ENCODE data around the gene ERC2.

ERC2 gene

DNA sequence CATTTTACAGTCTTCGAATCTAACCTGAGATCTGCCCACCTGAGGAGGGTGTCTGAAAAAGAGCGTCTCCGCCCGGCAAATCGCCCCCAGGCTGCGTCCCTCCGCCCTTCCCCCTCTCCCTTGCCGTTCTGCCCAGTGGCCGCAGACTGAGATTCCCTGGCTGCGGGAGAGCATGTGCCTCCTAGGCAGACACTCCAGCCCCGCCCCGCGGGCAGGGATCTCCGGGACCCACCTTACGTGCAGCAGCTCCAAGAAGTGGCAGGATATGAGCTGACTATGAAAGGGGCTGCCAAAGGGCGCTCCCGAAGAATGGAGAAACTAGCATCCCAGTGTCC lies 978.5 kb downstream of the ERC2 start:
- H3K9me3 Mint-ChIP-seq = no peaks in the 10 kb centered on the region
- H3K27me3 Mint-ChIP-seq (ENCODE audit: low read depth) = peaks cover 40% of the 10 kb centered on the region
- peaks cover 27% of the 10 kb centered on the region for H3K4me1 Mint-ChIP-seq
- H3K27ac Mint-ChIP-seq = peak overlapping the region; percentile 94 to 98 (median 96)
- peak overlapping the region; percentile 93 to 94 (median 93) for H3K4me3 Mint-ChIP-seq
- TF ChIP-seq CTCF (IDR thresholded peaks at IDR 0.05; ENCODE audit: unreplicated experiment in 3 of 3) = no peak
- no peaks in the 10 kb centered on the region for H3K36me3 Mint-ChIP-seq (ENCODE audit: low read depth)

DNA sequence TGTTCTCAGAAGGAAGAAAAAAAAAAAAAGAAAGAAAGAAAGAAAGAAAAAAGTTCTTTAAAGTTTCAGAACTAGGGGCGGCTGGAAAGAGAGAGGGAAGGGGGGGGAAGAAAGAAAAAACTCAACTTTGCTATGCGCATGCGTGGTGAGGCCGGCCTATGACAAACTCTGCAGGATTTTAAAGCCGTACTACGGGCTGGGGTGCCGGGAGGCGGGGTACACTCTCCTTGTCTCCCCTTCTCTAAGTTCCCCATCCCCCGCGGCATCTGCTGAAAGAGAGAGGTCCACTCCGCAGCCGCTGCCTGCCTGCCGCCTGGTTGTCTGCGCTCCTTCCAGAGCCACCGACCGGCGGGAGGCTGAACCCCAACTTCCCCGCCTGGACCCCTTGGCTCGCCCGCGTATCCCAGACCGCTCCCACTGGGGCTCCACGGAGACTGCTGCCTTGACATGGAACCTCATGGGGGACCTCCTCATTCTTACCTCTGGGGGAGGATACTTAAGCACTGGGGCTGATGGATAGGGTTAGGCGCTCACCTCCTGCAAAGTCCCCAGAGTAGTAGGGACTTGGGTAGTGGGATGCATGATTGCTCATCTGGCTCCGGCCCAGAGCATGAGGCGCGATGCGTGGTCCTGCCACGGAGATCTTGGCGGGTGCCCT lies 979.7 kb downstream of the ERC2 start:
- Mint-ChIP-seq H3K27ac (peak overlapping the region; percentile 94 to 98 (median 96)), H3K9me3 (no peaks in the 10 kb centered on the region), H3K36me3 (ENCODE audit: low read depth) (no peaks in the 10 kb centered on the region), H3K4me3 (peak overlapping the region; percentile 93 to 94 (median 93)), H3K4me1 (peaks cover 38% of the 10 kb centered on the region), H3K27me3 (ENCODE audit: low read depth) (peaks cover 51% of the 10 kb centered on the region)
- no peak for TF ChIP-seq CTCF (IDR thresholded peaks at IDR 0.05; ENCODE audit: unreplicated experiment in 3 of 3)

GRCh38 chr3:55487381-55488241 lies 980.7 kb downstream of the ERC2 start:
- Mint-ChIP-seq H3K9me3 (no peaks in the 10 kb centered on the region), H3K4me3 (peak overlapping the region; percentile 94 to 97 (median 94)), H3K27ac (peak overlapping the region; percentile 94 to 99 (median 98)), H3K27me3 (ENCODE audit: low read depth) (peaks cover 52% of the 10 kb centered on the region), H3K36me3 (ENCODE audit: low read depth) (peaks cover 3% of the 10 kb centered on the region), H3K4me1 (peaks cover 47% of the 10 kb centered on the region)
- no peak for TF ChIP-seq CTCF (IDR thresholded peaks at IDR 0.05; ENCODE audit: unreplicated experiment in 3 of 3)

DNA sequence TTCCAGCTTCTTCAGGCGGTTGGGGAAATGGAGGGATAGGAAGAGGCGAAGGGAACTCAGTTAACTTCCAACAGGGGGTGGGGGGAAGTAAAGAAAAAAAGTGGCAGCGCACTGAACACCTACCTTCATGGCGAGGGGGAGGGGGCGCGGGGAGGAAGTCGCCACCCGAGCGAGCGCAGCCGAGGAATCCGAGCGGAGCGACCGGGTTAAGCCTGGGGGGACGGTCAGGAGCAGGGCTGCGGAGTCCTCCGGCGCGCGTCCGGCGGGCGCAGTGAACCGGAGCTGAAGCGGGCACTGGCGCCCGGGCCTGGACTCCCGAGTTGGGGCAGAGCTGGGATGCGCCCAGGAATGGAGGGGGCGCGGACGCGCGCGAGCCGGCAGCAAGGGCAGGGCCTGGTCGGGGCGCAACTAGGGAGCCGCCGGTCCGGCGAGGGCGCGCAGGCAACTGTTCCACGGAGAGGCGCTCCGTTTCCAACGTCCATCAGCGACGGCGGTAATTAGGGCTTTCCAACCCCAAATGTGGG lies 981.3 kb downstream of the ERC2 start, which contains the start of gene WNT5A:
Gene WNT5A, minus strand, starts transcription at position 450 of the 524 bp plus-strand sequence. Its CDS starts 321 bp downstream, at position 129.
- TF ChIP-seq CTCF (IDR thresholded peaks at IDR 0.05; ENCODE audit: unreplicated experiment in 3 of 3) = no peak
- H3K36me3 Mint-ChIP-seq (ENCODE audit: low read depth) = peaks cover 3% of the 10 kb centered on the region
- H3K27me3 Mint-ChIP-seq (ENCODE audit: low read depth) = peaks cover 51% of the 10 kb centered on the region
- H3K4me1 Mint-ChIP-seq = peaks cover 48% of the 10 kb centered on the region
- H3K4me3 Mint-ChIP-seq = peak within 1 kb of the TSS; percentile 94 to 97 (median 94)
- H3K9me3 Mint-ChIP-seq = no peaks in the 10 kb centered on the region
- H3K27ac Mint-ChIP-seq = peak within 1 kb of the TSS; percentile 94 to 99 (median 98)

DNA sequence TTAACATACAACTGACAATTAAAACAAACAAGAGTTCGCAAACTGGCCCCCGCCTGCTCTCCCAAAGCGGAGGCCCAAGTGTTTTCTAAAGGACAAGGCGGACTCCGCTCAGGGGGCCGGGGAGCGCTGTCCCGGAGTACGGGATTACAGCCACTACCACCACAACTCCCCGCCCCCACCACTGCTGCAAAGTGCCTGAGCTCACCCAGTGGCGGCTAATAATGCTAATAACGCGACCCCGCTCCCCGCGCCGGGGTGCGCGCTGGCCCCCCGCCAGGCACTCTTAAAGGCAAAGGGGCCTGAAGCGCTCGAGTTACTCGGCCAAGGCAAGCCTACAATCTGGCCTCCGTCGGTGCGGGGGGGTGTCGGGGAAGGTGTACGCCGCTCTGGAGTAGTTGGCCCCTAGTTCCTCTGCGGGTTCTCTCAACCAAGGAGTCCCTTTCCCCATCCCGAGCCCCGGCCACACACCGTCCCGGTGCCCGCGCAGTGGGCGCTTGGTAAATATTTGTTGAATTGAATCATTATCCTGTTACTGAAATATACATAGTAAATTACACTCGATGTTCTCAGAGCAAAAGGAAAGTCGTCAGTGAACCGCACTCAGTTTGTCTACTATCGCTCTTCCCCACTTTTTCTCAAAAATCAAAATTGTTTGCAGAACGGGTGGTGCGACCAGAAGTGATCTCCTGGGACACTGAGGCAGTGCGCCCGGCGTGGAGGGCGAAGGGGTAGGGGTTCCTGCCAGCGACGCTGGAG lies 982.0 kb downstream of the ERC2 start:
- TF ChIP-seq CTCF (IDR thresholded peaks at IDR 0.05; ENCODE audit: unreplicated experiment in 3 of 3) = no peak
- Mint-ChIP-seq H3K27me3 (ENCODE audit: low read depth) (peaks cover 58% of the 10 kb centered on the region), H3K27ac (peak overlapping the region; percentile 91 to 98 (median 94)), H3K4me3 (peak overlapping the region; percentile 94 to 97 (median 94)), H3K9me3 (no peaks in the 10 kb centered on the region), H3K36me3 (ENCODE audit: low read depth) (peaks cover 3% of the 10 kb centered on the region), H3K4me1 (peaks cover 43% of the 10 kb centered on the region)
